ENCODE results near the gene NNAT. TPM values are rescaled to one million over a fixed set of nuclear protein-coding genes. Genes with fewer than 3 reads are reported as not detected.

The NNAT gene
- total RNA-seq, 4 donors from 2014 or later, result 1.5 to 10.5 TPM; not detected in 2

DNA sequence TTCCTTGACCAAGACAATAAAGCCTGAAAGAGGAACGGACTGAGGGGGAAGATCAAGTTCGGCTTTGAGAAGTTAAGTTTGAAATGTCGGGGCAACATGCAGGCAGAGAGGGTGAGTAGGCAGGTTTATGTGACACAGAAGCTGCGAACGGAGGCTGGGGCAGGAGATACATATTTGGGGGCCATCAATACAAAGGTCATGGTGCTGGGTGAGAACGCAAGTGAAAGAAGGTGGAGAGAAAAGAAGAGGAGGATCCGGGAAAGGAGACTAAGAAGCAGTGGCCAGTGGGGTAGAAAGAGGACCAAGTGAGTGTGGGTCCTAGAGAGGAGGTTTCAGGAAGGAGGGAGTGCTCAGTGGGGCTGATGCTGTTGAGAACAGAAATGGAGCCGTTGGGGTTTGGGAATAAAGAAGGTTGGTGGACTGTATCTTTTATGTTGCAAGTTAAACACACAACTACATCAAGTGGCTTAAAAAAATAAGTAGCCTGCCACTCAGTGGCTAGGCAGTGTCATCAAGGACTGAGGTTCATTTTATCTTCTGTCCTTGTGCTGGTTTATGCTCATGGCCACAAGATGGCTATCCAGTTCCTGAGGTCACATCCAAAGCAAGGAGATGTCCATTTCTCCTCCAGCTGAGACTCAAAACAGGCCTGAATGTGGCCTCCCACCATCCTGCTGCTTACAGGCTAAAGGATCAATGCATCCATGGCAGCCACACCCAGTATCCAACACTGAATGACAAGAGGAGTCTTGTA is 8.3 kb downstream of the NNAT start:
- no peak overlapping the region for H3K4me3 ChIP-seq
- no peaks in the 10 kb centered on the region for H3K36me3 ChIP-seq
- no peak for DNase-seq
- peaks cover 0 to 4% of the 10 kb centered on the region in 2 donors for H3K4me1 ChIP-seq
- no peaks in the 10 kb centered on the region for H3K9me3 ChIP-seq
- TF ChIP-seq, protein P1, sequence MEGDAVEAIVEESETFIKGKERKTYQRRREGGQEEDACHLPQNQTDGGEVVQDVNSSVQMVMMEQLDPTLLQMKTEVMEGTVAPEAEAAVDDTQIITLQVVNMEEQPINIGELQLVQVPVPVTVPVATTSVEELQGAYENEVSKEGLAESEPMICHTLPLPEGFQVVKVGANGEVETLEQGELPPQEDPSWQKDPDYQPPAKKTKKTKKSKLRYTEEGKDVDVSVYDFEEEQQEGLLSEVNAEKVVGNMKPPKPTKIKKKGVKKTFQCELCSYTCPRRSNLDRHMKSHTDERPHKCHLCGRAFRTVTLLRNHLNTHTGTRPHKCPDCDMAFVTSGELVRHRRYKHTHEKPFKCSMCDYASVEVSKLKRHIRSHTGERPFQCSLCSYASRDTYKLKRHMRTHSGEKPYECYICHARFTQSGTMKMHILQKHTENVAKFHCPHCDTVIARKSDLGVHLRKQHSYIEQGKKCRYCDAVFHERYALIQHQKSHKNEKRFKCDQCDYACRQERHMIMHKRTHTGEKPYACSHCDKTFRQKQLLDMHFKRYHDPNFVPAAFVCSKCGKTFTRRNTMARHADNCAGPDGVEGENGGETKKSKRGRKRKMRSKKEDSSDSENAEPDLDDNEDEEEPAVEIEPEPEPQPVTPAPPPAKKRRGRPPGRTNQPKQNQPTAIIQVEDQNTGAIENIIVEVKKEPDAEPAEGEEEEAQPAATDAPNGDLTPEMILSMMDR (IDR thresholded peaks at IDR 0.05), result no peak
- TF ChIP-seq POLR2A (IDR thresholded peaks at IDR 0.05), result no peak
- H3K27ac ChIP-seq, result no peak overlapping the region
- intact Hi-C loops (cut with DNase I; ENCODE audit: low total_unique reads), result loop anchor here (5.0 to 10.0 kb wide), 2 partner anchors 145 to 257 kb away; no protein-coding TSS in a partner anchor
- H3K27me3 ChIP-seq, result no peaks in the 10 kb centered on the region

DNA sequence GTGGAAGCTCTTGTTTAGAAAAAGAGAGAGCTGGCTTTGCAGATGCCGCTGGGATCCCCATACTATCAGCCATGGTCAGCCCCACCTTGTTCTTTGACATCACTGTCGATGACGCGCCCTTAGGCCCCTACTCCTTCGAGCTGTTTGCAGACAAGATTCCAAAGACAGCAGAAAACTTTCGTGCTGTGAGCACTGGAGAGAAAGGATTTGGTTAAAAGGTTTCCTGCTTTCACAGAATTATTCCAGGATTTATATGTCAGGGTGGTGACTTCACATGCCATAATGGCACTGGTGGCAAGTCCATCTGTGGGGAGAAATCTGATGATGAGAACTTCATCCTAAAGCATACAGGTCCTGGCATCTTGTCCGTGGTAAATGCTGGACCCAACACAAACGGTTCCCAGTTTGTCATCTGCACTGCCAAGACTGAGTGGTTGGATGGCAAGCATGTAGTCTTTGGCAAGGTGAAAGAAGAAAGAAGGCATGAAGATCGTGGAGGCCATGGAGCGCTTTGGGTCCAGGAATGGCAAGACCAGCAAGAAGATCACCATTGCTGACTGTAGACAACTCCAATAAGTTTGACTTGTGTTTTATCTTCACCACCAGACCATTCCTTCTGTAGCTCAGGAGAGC is 9.0 kb downstream of the NNAT start:
- intact Hi-C loops (cut with DNase I; ENCODE audit: low total_unique reads), result loop anchor here (5.0 to 10.0 kb wide), 3 partner anchors 145 to 333 kb away; no protein-coding TSS in a partner anchor
- no peak for TF ChIP-seq POLR2A (IDR thresholded peaks at IDR 0.05)
- TF ChIP-seq, protein P1 (IDR thresholded peaks at IDR 0.05), result no peak
- Histone ChIP-seq H3K36me3 (no peaks in the 10 kb centered on the region), H3K27me3 (no peaks in the 10 kb centered on the region), H3K4me3 (no peak overlapping the region), H3K27ac (no peak overlapping the region), H3K9me3 (no peaks in the 10 kb centered on the region), H3K4me1 (peaks cover 0 to 4% of the 10 kb centered on the region in 2 donors)
- no peak for DNase-seq

DNA sequence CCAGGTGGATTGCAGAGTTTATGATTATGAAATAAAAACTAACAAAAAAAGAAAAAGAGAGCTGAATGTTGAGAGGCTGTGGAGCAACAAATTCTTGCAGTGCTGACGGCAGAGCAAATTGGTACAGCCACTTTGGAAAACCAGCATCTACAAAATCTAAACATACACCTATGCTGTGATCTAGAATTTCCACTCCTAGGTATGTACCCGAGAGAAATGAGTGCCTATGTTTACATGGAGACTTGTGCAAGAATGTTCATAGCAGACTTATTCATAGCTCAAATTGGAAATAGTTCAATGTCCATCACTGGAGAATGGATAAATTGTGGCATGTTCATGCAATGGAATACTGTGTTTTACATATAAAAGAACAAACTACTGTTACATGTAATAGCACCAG is 9.6 kb downstream of the NNAT start:
- H3K4me1 ChIP-seq, result peaks cover 0 to 4% of the 10 kb centered on the region in 2 donors
- H3K27ac ChIP-seq, result no peak overlapping the region
- H3K36me3 ChIP-seq, result no peaks in the 10 kb centered on the region
- intact Hi-C loops (cut with DNase I; ENCODE audit: low total_unique reads), result loop anchor here (5.0 kb wide), 1 partner anchor 333 kb away; no protein-coding TSS in a partner anchor
- no peaks in the 10 kb centered on the region for H3K27me3 ChIP-seq
- H3K9me3 ChIP-seq, result no peaks in the 10 kb centered on the region
- DNase-seq, result no peak
- no peak for TF ChIP-seq POLR2A (IDR thresholded peaks at IDR 0.05)
- TF ChIP-seq, protein P1 (IDR thresholded peaks at IDR 0.05), result no peak
- H3K4me3 ChIP-seq, result no peak overlapping the region

DNA sequence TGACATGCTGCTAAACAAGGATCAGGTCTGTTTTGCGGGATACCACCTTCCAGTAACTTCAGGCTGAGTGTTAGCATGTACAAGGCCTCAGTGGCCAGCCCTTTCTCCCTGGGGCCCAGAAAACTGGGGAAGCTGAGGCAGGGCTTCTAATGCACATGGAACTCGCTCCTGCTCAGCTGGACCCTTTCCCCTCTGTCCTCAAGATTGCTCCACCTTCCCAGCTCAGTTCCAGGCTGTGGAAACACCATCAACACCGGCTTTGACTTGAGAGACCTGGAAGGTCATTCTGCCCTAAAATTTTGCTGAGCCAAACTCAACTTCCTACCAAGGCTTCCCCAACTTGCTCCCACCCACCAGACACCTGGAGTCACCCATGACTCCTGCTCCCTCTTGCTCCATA is 10.8 kb downstream of the NNAT start:
- H3K9me3 ChIP-seq, result no peaks in the 10 kb centered on the region
- DNase-seq, result no peak
- H3K27me3 ChIP-seq, result no peaks in the 10 kb centered on the region
- no peak overlapping the region for H3K4me3 ChIP-seq
- H3K27ac ChIP-seq, result no peak overlapping the region
- TF ChIP-seq POLR2A (IDR thresholded peaks at IDR 0.05), result no peak
- TF ChIP-seq, protein P1 (IDR thresholded peaks at IDR 0.05), result no peak
- H3K4me1 ChIP-seq, result no peaks in the 10 kb centered on the region
- no peaks in the 10 kb centered on the region for H3K36me3 ChIP-seq
- intact Hi-C loops (cut with DNase I; ENCODE audit: low total_unique reads), result loop anchor here (5.0 kb wide), 1 partner anchor 335 kb away; no protein-coding TSS in a partner anchor

DNA sequence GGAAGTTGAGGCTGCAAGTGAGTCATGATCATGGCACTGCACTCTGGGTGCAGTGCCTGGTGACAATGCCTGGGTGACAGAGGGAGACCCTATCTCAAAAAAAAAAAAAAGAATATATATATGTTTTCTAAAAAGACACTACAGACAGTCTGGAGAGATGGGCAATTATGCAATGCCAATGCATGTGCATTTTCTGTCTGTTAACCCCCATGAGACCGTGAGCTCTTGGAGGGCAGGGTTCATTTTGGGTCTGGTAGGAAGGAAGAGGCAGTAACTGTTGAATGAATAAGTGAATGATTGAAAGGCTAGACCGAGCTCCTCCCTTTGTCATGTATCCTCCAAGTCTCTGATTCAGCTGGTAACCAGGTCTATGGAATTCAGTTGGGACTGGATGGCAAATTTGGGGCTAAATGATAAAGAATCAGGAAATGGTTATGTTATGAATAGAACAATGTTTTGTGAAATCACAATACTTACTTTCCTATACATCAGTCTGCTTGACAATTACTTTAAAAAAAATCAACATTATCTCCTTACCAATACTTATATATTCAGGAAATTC is 12.2 kb downstream of the NNAT start:
- no peaks in the 10 kb centered on the region for H3K9me3 ChIP-seq
- DNase-seq, result no peak
- no peak overlapping the region for H3K4me3 ChIP-seq
- H3K36me3 ChIP-seq, result no peaks in the 10 kb centered on the region
- no peaks in the 10 kb centered on the region for H3K27me3 ChIP-seq
- no peak for TF ChIP-seq POLR2A (IDR thresholded peaks at IDR 0.05)
- TF ChIP-seq, protein P1 (IDR thresholded peaks at IDR 0.05), result no peak
- no peak overlapping the region for H3K27ac ChIP-seq
- intact Hi-C loops (cut with DNase I; ENCODE audit: low total_unique reads), result loop anchor here (5.0 kb wide), 1 partner anchor 336 kb away; no protein-coding TSS in a partner anchor
- H3K4me1 ChIP-seq, result no peaks in the 10 kb centered on the region

Data from uterus (tissue), 4 donors.